GM12878 (cell line): ENCODE data around the gene R3HDM2. TPM values are rescaled to one million over a fixed set of nuclear protein-coding genes. Genes with fewer than 3 reads are reported as not detected.

ENCODE experiments used
- ATAC-seq: fragments of 200-7000 bp; cut with Tn5 transposase; 3 replicates; pipeline ENCODE4 v1.9.1; 2020; ENCODE audit warnings: mild to moderate bottlenecking, moderate library complexity
- BruUV-seq: library from RNA; stranded (reverse); fragments of 400-500 nt; replicated peaks from 2 replicates; lab custom pipeline; 2021; lab: Mats Ljungman, UMichigan
- CTCF ChIA-PET: fragments of 300-600 bp; sonication (Branson Sonifier 250); formaldehyde crosslinking; extraction: SDS; loops from one replicate; lab custom pipeline; 2021; ENCODE audit warnings: inconsistent platforms; lab: Yijun Ruan, JAX
- POLR2A ChIA-PET: fragments of 350-600 bp; formaldehyde crosslinking; extraction: SDS; loops from one replicate; lab custom pipeline; 2021; ENCODE audit warnings: inconsistent platforms; lab: Charles Lee
- RAD21 ChIA-PET: fragments of 300-600 bp; sonication (Branson Sonifier 250); formaldehyde crosslinking; loops from one replicate; lab custom pipeline; 2023; ENCODE audit warnings: antibody characterized with exemption; ENCODE audit not compliant: unreplicated experiment; lab: Charles Lee
- SMC1A ChIA-PET: fragments of 300-600 bp; sonication (Branson Sonifier 250); formaldehyde crosslinking; loops from one replicate; lab custom pipeline; 2023; ENCODE audit not compliant: unreplicated experiment, uncharacterized antibody; lab: Charles Lee
- DNase-seq: peaks from one replicate; pipeline ENCODE4 v3.0.0-alpha.2; 2011; ENCODE audit warnings: low read depth, low spot score
- FAIRE-seq: peaks from 3 replicates; lab custom pipeline; 2011; peaks lifted over from hg19 to GRCh38; lab: Jason Lieb, UNC
- H2AFZ ChIP-seq: 2 replicates; pipeline ENCODE4 v1.6.0; 2011; ENCODE audit warnings: low read depth, low read length, control low read depth; ENCODE audit not compliant: control insufficient read depth
- H3K27ac ChIP-seq: 2 replicates; pipeline ENCODE4 v1.5.1; 2011; ENCODE audit warnings: control low read depth; ENCODE audit not compliant: control insufficient read depth, insufficient read depth
- H3K27me3 ChIP-seq, 2 experiments: replicated peaks in 1 of 2; 2 replicates each; pipeline versions ENCODE4 v1.6.0 to v1.6.1; 2011; ENCODE audit warnings: low read length in 1 of 2; ENCODE audit not compliant: control insufficient read depth in 2 of 2, insufficient read depth in 2 of 2
- H3K36me3 ChIP-seq, 2 experiments: 2 replicates each; pipeline ENCODE4 v1.5.1; 2011; ENCODE audit warnings: low read length in 1 of 2; ENCODE audit not compliant: control insufficient read depth in 2 of 2, insufficient read depth in 2 of 2
- H3K4me1 ChIP-seq: 2 replicates; pipeline ENCODE4 v1.6.1; 2011; ENCODE audit warnings: mild to moderate bottlenecking, low read length, moderate library complexity, mixed read lengths; ENCODE audit not compliant: control insufficient read depth, insufficient read depth
- H3K4me2 ChIP-seq: 2 replicates; pipeline ENCODE4 v1.6.0; 2011; ENCODE audit warnings: control low read depth; ENCODE audit not compliant: control insufficient read depth, insufficient read depth
- H3K4me3 ChIP-seq: fragments of 200-600 bp; sonication (generic); 2 replicates; pipeline ENCODE4 v1.5.1; 2016
- H3K79me2 ChIP-seq: 2 replicates; pipeline ENCODE4 v1.6.0; 2011; ENCODE audit warnings: low read length; ENCODE audit not compliant: control insufficient read depth, insufficient read depth
- H3K9ac ChIP-seq: 2 replicates; pipeline ENCODE4 v1.8.0; 2011; ENCODE audit warnings: low read length, control low read depth, mixed read lengths; ENCODE audit not compliant: control insufficient read depth, insufficient read depth
- H3K9me3 ChIP-seq: replicated peaks from 3 replicates; pipeline ENCODE4 v1.5.1; 2011; ENCODE audit warnings: mild to moderate bottlenecking, low read length; ENCODE audit not compliant: control insufficient read depth, insufficient read depth
- H4K20me1 ChIP-seq: 2 replicates; pipeline ENCODE4 v1.6.0; 2011; ENCODE audit not compliant: control insufficient read depth, insufficient read depth
- CEBPB ChIP-seq, 2 experiments: fragments of 150-350 bp in 1 of 2; IDR thresholded peaks; 2 replicates each; pipeline ENCODE4 v1.6.1; 2012 to 2014; ENCODE audit warnings: low read depth in 2 of 2, low read length in 2 of 2, borderline replicate concordance in 1 of 2, inconsistent platforms in 1 of 2
- CREM ChIP-seq: IDR thresholded peaks from 2 replicates; pipeline ENCODE4 v1.6.1; 2014; ENCODE audit warnings: antibody characterized with exemption, low read depth
- ESRRA ChIP-seq: IDR thresholded peaks from 2 replicates; pipeline ENCODE4 v1.6.1; 2012; ENCODE audit warnings: mild to moderate bottlenecking, low read length, improper control_type of control experiment
- GATAD2B ChIP-seq: fragments of 450-650 bp; conservative IDR thresholded peaks from 2 replicates; pipeline ENCODE4 v1.6.1; 2017; ENCODE audit warnings: low read depth, mild to moderate bottlenecking, moderate library complexity
- HDAC6 ChIP-seq: fragments of 200-600 bp; sonication (generic); IDR thresholded peaks from one replicate; pipeline ENCODE4 v1.8.0; 2017; ENCODE audit warnings: antibody characterized with exemption; ENCODE audit not compliant: unreplicated experiment
- JUNB ChIP-seq: IDR thresholded peaks from 2 replicates; pipeline ENCODE4 v1.6.1; 2016; ENCODE audit warnings: antibody characterized with exemption, mild to moderate bottlenecking
- KAT2A ChIP-seq: conservative IDR thresholded peaks from 2 replicates; pipeline ENCODE4 v1.6.1; 2011; ENCODE audit warnings: low read depth, low read length; ENCODE audit not compliant: control insufficient read depth
- LARP7 ChIP-seq: fragments of 450-650 bp; IDR thresholded peaks from 2 replicates; pipeline ENCODE4 v1.6.1; 2017; ENCODE audit warnings: mild to moderate bottlenecking
- MTA2 ChIP-seq: fragments of 450-650 bp; IDR thresholded peaks from 2 replicates; pipeline ENCODE4 v1.6.1; 2016; ENCODE audit warnings: low read depth, mild to moderate bottlenecking, moderate library complexity
- NFYB ChIP-seq: IDR thresholded peaks from 2 replicates; pipeline ENCODE4 v1.6.1; 2011; ENCODE audit warnings: low read depth, mild to moderate bottlenecking, low read length, improper control_type of control experiment, moderate library complexity; ENCODE audit not compliant: insufficient read depth
- SMAD1 ChIP-seq: fragments of 450-650 bp; IDR thresholded peaks from 2 replicates; pipeline ENCODE4 v1.6.1; 2018; ENCODE audit warnings: mild to moderate bottlenecking, low read depth; ENCODE audit not compliant: partially characterized antibody
- ZBTB4 ChIP-seq: fragments of 450-650 bp; formaldehyde crosslinking; IDR thresholded peaks from 2 replicates; pipeline ENCODE4 v1.4.0; 2022; ENCODE audit warnings: mild to moderate bottlenecking, moderate library complexity
- ZNF592 ChIP-seq: fragments of 450-650 bp; IDR thresholded peaks from 2 replicates; pipeline ENCODE4 v1.6.1; 2017; ENCODE audit warnings: mild to moderate bottlenecking, moderate library complexity
- WGBS: methylation state at CpG from one replicate; pipeline ENCODE4 v1.1.6; 2016; ENCODE audit warnings: low lambda C conversion rate; ENCODE audit not compliant: insufficient replicate concordance, insufficient coverage; ENCODE audit errors: missing lambda C conversion rate; 5-methylcytosine and 5-hydroxymethylcytosine counted together
- in situ Hi-C: fragments of 300-500 bp; cut with MboI; formaldehyde crosslinking; loops from 9 replicates; pipeline ENCODE4 v1.14.3; 2018; ENCODE audit warnings: mixed read lengths
- intact Hi-C: fragments of 100-400 bp; cut with micrococcal nuclease; formaldehyde crosslinking; loops from one replicate; pipeline ENCODE4 v1.14.2; 2022; ENCODE audit not compliant: unreplicated experiment
- polyA plus RNA-seq, 11 experiments: library from polyadenylated mRNA; depleted of rRNA in 4 of 11; unstranded in 6 of 11; stranded (reverse) in 5 of 11; fragments of >200 nt; fragmentation: Nextera tagmentation in 4 of 11; fragmentation: Illumina TruSeq in 1 of 11; extraction: Ambion mirVana in 4 of 11; extraction: Trizol in 1 of 11; gene quantifications; 1 replicate in 1 of 11; 2 replicates in 10 of 11; pipeline versions ENCODE4 v1.2.1 to v1.2.3, GENCODE V29; 2011 to 2016; ENCODE audit warnings: inconsistent platforms in 2 of 11, missing spikeins in 2 of 11, low read depth in 1 of 11
- total RNA-seq, 4 experiments: library from RNA; depleted of rRNA in 3 of 4; stranded (reverse); fragments of >200 nt in 3 of 4; fragmentation: Illumina TruSeq in 1 of 4; extraction: Trizol in 1 of 4; gene quantifications; 2 replicates each; pipeline versions ENCODE4 v1.2.1 to v1.2.3, GENCODE V29; 2013 to 2021
- TF ChIP-seq, protein P1 (sequence below): IDR thresholded peaks from 2 replicates; pipeline ENCODE4 v1.6.1; 2012; ENCODE audit warnings: low read depth, low read length, improper control_type of control experiment

The R3HDM2 gene
- total and polyA plus RNA-seq, 10 of the 15 experiments (the other 5 are each of a cell fraction or from before 2014, with no cell fraction given): 4.6 to 26.1 (median 11.2) TPM

DNA sequence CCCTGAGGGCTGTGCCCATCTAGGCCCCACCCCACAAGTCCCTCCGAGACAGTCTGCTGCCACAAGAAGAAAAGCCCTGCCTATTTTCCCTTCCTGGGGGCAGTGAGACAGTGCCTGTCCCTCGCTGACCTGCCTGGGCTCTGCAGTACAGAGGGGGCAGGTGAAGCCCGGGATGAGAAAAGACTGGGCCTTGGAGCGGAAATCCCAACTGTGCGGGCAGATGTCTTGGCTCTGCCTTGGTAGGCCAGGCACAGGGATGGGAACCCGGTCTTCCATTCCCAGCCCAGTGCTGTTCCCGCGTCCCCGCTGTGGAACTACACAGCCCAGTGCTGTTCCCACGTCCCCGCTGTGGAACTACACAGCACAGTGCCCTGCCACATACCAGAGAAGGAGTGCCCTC, 227.1 kb downstream of the R3HDM2 start:
- H3K9me3 ChIP-seq: no peaks in the 10 kb centered on the region
- ATAC-seq (no peak), FAIRE-seq (no peak)

More for the DNA sequence above, 227.1 kb downstream of the R3HDM2 start:
- ChIA-PET CTCF (no interaction called here), SMC1A (no interaction called here)
- no peak overlapping the region for H2AFZ ChIP-seq
- H3K36me3 ChIP-seq: no peaks in the 10 kb centered on the region
- intact Hi-C loops: no loop called here
- DNase-seq: no peak
- no peak overlapping the region for H3K27ac ChIP-seq
- H3K4me2 ChIP-seq: no peak overlapping the region
- H3K79me2 ChIP-seq: no peaks in the 10 kb centered on the region
- 41% methylated on average over 11 of the region's 11 CpGs for WGBS
- no peak for TF ChIP-seq SMAD1
- TF ChIP-seq ZNF592: no peak
- no peak for TF ChIP-seq LARP7
- no peak for TF ChIP-seq HDAC6
- TF ChIP-seq ZBTB4 (CRISPR knock-in tag): no peak
- TF ChIP-seq KAT2A: no peak
- TF ChIP-seq CREM: no peak
- TF ChIP-seq NFYB: no peak
- TF ChIP-seq MTA2: no peak
- no peak for TF ChIP-seq JUNB
- no peak for TF ChIP-seq CEBPB (IDR thresholded peaks at IDR 0.05; ENCODE audit: borderline replicate concordance in 1 of 2, low read depth in 2 of 2, low read length in 2 of 2)
- TF ChIP-seq, protein P1, sequence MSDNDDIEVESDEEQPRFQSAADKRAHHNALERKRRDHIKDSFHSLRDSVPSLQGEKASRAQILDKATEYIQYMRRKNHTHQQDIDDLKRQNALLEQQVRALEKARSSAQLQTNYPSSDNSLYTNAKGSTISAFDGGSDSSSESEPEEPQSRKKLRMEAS: no peak
- no peak for TF ChIP-seq ESRRA
- no peak for TF ChIP-seq GATAD2B
- TF ChIP-seq, all 136 proteins: peak for 0
- no peaks in the 10 kb centered on the region for H3K4me1 ChIP-seq
- ChIA-PET POLR2A (no interaction called here), RAD21 (no interaction called here)
- no peaks in the 10 kb centered on the region for H4K20me1 ChIP-seq
- no peak overlapping the region for H3K9ac ChIP-seq
- in situ Hi-C loops: no loop called here
- H3K27me3 ChIP-seq: no peaks in the 10 kb centered on the region
- H3K4me3 ChIP-seq: no peak overlapping the region
- no TSS peak for BruUV-seq
